Stimulated activated effector memory CD8-positive, alpha-beta T cell treated with anti-CD3 and anti-CD28 coated beads, Interleukin-12 subunit alpha, Interleukin-12 subunit beta, amount 100 ng/mL, for 72 hours (primary cell): ENCODE results near the gene MTR.

Source experiments
- ATAC-seq: fragments of 150-1000 bp; cut with Tn5 transposase; 2 replicates; pipeline ENCODE4 v1.10.0; 2021
- DNase-seq, 2 donors: peaks; one replicate each; pipeline ENCODE4 v3.0.0; 2021 to 2022; ENCODE audit warnings: low spot score in 2 of 2
- H3K27ac Mint-ChIP-seq: one replicate; pipeline ENCODE4 v1.8.0; 2022; ENCODE audit warnings: mild to moderate bottlenecking, mixed read lengths
- H3K36me3 Mint-ChIP-seq: one replicate; pipeline ENCODE4 v1.8.0; 2022; ENCODE audit warnings: mild to moderate bottlenecking, mixed read lengths
- H3K4me1 Mint-ChIP-seq: one replicate; pipeline ENCODE4 v1.8.0; 2022; ENCODE audit warnings: mixed read lengths
- H3K4me3 Mint-ChIP-seq: one replicate; pipeline ENCODE4 v1.8.0; 2022; ENCODE audit warnings: mild to moderate bottlenecking, mixed read lengths
- H3K9me3 Mint-ChIP-seq: one replicate; pipeline ENCODE4 v1.8.0; 2022; ENCODE audit warnings: mixed read lengths

Gene MTR

GRCh38 chr1:236806634-236807033, 11.5 kb downstream of the MTR start:
- H3K36me3 Mint-ChIP-seq = peaks cover 81% of the 10 kb centered on the region
- peak; percentile 61 for ATAC-seq

GRCh38 chr1:236808005-236808404, 12.9 kb downstream of the MTR start:
- no peak overlapping the region for H3K27ac Mint-ChIP-seq
- ATAC-seq = no peak
- peaks cover 86% of the 10 kb centered on the region for H3K36me3 Mint-ChIP-seq
- H3K4me1 Mint-ChIP-seq = peaks cover 19% of the 10 kb centered on the region
- no peaks in the 10 kb centered on the region for H3K9me3 Mint-ChIP-seq
- no peak for DNase-seq
- H3K4me3 Mint-ChIP-seq = no peak overlapping the region

More at GRCh38 chr1:236806634-236807033, 11.5 kb downstream of the MTR start:
- Mint-ChIP-seq H3K4me1 (peaks cover 33% of the 10 kb centered on the region), H3K9me3 (no peaks in the 10 kb centered on the region), H3K27ac (no peak overlapping the region), H3K4me3 (no peak overlapping the region)
- no peak for DNase-seq

- Mint-ChIP-seq H3K9me3 (no peaks in the 10 kb centered on the region), H3K4me1 (peaks cover 15% of the 10 kb centered on the region), H3K27ac (no peak overlapping the region), H3K4me3 (no peak overlapping the region), H3K36me3 (peaks cover 86% of the 10 kb centered on the region)
- ATAC-seq = no peak
- no peak for DNase-seq
These were observed 13.6 kb downstream of the MTR start for GRCh38 chr1:236808564-236809130.

- Mint-ChIP-seq H3K36me3 (peaks cover 86% of the 10 kb centered on the region), H3K4me3 (no peak overlapping the region), H3K4me1 (peaks cover 15% of the 10 kb centered on the region), H3K9me3 (no peaks in the 10 kb centered on the region), H3K27ac (no peak overlapping the region)
- no peak for ATAC-seq
- DNase-seq = no peak
These were observed 14.1 kb downstream of the MTR start for GRCh38 chr1:236809148-236809547.

- Mint-ChIP-seq H3K4me3 (no peak overlapping the region), H3K9me3 (no peaks in the 10 kb centered on the region), H3K27ac (no peak overlapping the region), H3K36me3 (peaks cover 86% of the 10 kb centered on the region), H3K4me1 (peaks cover 11% of the 10 kb centered on the region)
- no peak for ATAC-seq
- no peak for DNase-seq
These were observed 14.9 kb downstream of the MTR start for GRCh38 chr1:236810018-236810417.

GRCh38 chr1:236812334-236813030, 17.4 kb downstream of the MTR start:
- no peak for DNase-seq
- Mint-ChIP-seq H3K27ac (no peak overlapping the region), H3K4me1 (peaks cover 6% of the 10 kb centered on the region), H3K4me3 (no peak overlapping the region), H3K36me3 (peaks cover 100% of the 10 kb centered on the region), H3K9me3 (no peaks in the 10 kb centered on the region)
- no peak for ATAC-seq

- ATAC-seq = no peak
- peaks cover 97% of the 10 kb centered on the region for H3K36me3 Mint-ChIP-seq
- H3K9me3 Mint-ChIP-seq = no peaks in the 10 kb centered on the region
These were observed 20.8 kb downstream of the MTR start for GRCh38 chr1:236815941-236816340.

GRCh38 chr1:236819856-236820255, 24.8 kb downstream of the MTR start:
- Mint-ChIP-seq H3K9me3 (no peaks in the 10 kb centered on the region), H3K4me3 (no peak overlapping the region), H3K27ac (no peak overlapping the region), H3K4me1 (peaks cover 10% of the 10 kb centered on the region), H3K36me3 (peaks cover 60% of the 10 kb centered on the region)
- DNase-seq (no peak), ATAC-seq (no peak)

More at GRCh38 chr1:236815941-236816340, 20.8 kb downstream of the MTR start:
- H3K4me1 Mint-ChIP-seq = peaks cover 6% of the 10 kb centered on the region
- H3K4me3 Mint-ChIP-seq = no peak overlapping the region
- H3K27ac Mint-ChIP-seq = peak overlapping the region; percentile 72
- no peak for DNase-seq

GRCh38 chr1:236821091-236821627, 26.1 kb downstream of the MTR start:
- no peaks in the 10 kb centered on the region for H3K9me3 Mint-ChIP-seq
- no peak overlapping the region for H3K27ac Mint-ChIP-seq
- no peak overlapping the region for H3K4me3 Mint-ChIP-seq
- ATAC-seq (no peak), DNase-seq (no peak)
- H3K36me3 Mint-ChIP-seq = peaks cover 47% of the 10 kb centered on the region
- peaks cover 10% of the 10 kb centered on the region for H3K4me1 Mint-ChIP-seq

- H3K4me1 Mint-ChIP-seq = peaks cover 10% of the 10 kb centered on the region
- no peaks in the 10 kb centered on the region for H3K9me3 Mint-ChIP-seq
- H3K36me3 Mint-ChIP-seq = peaks cover 23% of the 10 kb centered on the region
- H3K4me3 Mint-ChIP-seq = no peak overlapping the region
- no peak for ATAC-seq
- no peak for DNase-seq
- H3K27ac Mint-ChIP-seq = no peak overlapping the region
These were observed 28.5 kb downstream of the MTR start for GRCh38 chr1:236823559-236823958.

GRCh38 chr1:236829085-236829484, 34.0 kb downstream of the MTR start:
- Mint-ChIP-seq H3K4me3 (no peak overlapping the region), H3K9me3 (no peaks in the 10 kb centered on the region), H3K4me1 (peaks cover 3% of the 10 kb centered on the region), H3K27ac (no peak overlapping the region), H3K36me3 (no peaks in the 10 kb centered on the region)
- ATAC-seq = no peak
- no peak for DNase-seq

- H3K36me3 Mint-ChIP-seq = no peaks in the 10 kb centered on the region
These were observed 35.0 kb downstream of the MTR start for GRCh38 chr1:236830116-236830515.

GRCh38 chr1:236830560-236830959, 35.5 kb downstream of the MTR start:
- H3K27ac Mint-ChIP-seq = no peak overlapping the region
- no peak for ATAC-seq
- no peaks in the 10 kb centered on the region for H3K36me3 Mint-ChIP-seq
- no peaks in the 10 kb centered on the region for H3K9me3 Mint-ChIP-seq
- H3K4me3 Mint-ChIP-seq = no peak overlapping the region
- no peaks in the 10 kb centered on the region for H3K4me1 Mint-ChIP-seq
- no peak for DNase-seq

More at GRCh38 chr1:236830116-236830515, 35.0 kb downstream of the MTR start:
- Mint-ChIP-seq H3K9me3 (no peaks in the 10 kb centered on the region), H3K4me3 (no peak overlapping the region), H3K27ac (no peak overlapping the region), H3K4me1 (no peaks in the 10 kb centered on the region)
- ATAC-seq = no peak
- no peak for DNase-seq

GRCh38 chr1:236833575-236833974, 38.5 kb downstream of the MTR start:
- peak overlapping the region; percentile 51 for H3K27ac Mint-ChIP-seq
- no peak for ATAC-seq

GRCh38 chr1:236834876-236835275, 39.8 kb downstream of the MTR start:
- Mint-ChIP-seq H3K4me1 (no peaks in the 10 kb centered on the region), H3K9me3 (no peaks in the 10 kb centered on the region), H3K36me3 (no peaks in the 10 kb centered on the region), H3K4me3 (no peak overlapping the region), H3K27ac (no peak overlapping the region)
- DNase-seq (no peak), ATAC-seq (no peak)

More at GRCh38 chr1:236833575-236833974, 38.5 kb downstream of the MTR start:
- H3K36me3 Mint-ChIP-seq = no peaks in the 10 kb centered on the region
- H3K4me1 Mint-ChIP-seq = no peaks in the 10 kb centered on the region
- H3K9me3 Mint-ChIP-seq = no peaks in the 10 kb centered on the region
- no peak for DNase-seq
- no peak overlapping the region for H3K4me3 Mint-ChIP-seq

GRCh38 chr1:236835491-236835890, 40.4 kb downstream of the MTR start:
- Mint-ChIP-seq H3K9me3 (no peaks in the 10 kb centered on the region), H3K4me1 (no peaks in the 10 kb centered on the region), H3K36me3 (no peaks in the 10 kb centered on the region), H3K27ac (peak overlapping the region; percentile 11), H3K4me3 (no peak overlapping the region)
- no peak for DNase-seq
- no peak for ATAC-seq
